AG08395 (cell line): ENCODE measurements around the gene SP2.

Experiments
- DNase-seq: peaks from one replicate; pipeline ENCODE4 v3.0.0; 2012; ENCODE audit warnings: mixed read lengths, low spot score

Gene SP2

GRCh38 chr17:47889734-47890529 is 6.1 kb upstream of the SP2 start:
- peak; percentile 75 for DNase-seq

DNA sequence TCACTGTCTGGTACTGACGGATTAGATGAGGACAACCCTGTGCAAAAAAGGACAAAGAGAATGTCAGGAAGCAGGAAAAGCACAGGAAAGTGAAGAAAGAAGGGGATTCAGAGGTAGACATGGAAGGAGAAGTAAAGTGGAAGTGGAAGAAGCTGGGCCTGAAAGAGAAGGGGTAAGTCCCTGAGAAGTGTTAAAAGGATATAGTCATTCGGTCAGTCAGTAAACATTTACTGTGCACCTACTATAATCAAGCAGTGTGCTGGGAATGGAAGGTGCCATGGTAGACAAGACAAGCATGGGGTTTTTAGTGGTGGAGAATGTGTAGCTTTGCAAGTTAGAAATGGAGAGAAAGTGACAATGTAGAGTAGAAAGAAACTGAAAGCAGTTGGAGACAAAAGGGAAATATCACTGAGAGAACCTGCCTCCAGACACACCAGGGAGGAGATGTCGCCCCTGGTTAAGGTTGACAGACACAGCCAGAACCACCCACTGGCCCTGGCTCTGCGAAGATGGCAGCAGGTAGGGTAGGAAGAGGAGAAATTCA is 4.4 kb upstream of the SP2 start:
- DNase-seq, result no peak

- DNase-seq, result no peak
These were observed 1.3 kb upstream of the SP2 start for GRCh38 chr17:47894498-47895346.

- peak; percentile 31 for DNase-seq
These were observed 635 bp upstream of the SP2 start for GRCh38 chr17:47895347-47895855.

DNA sequence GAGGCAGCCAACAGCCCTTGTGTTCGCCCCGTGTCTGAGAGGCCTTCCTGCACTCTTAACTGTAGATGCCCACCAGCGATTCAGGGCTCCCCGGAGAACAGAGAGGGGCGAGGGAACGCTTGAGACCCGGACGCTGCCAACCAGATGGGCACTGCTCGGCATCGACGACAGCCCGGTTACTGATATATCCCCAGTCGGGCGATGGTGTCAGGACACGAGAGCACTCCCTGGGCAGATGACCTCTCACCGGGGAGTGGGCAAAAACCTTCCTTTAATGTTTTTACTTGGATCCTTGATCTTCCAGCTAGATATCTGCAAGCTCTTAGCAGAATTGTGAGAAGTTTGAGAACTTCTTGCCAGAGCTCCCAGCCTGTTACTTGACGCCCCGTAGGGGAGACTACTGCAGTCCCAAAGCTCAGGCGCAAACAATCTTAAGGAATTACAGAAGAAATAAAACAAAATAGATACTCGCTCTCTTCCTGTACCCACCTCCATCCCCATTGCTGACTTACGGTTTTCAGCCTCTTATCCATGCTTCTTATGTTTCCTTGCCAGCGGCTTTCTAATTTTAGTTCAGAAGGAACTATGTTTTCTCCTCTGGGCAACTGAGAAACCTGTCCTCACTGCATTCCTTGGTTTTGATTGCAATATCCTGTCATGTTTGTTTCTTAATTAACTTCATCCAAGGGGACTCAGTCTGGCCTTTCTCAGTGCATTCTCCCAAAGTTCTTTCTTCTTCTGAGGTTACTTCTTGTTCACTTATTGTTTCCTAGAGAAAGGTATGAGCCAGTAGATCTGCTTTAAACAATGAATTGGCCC is 845 bp downstream of the SP2 start:
- no peak for DNase-seq

DNA sequence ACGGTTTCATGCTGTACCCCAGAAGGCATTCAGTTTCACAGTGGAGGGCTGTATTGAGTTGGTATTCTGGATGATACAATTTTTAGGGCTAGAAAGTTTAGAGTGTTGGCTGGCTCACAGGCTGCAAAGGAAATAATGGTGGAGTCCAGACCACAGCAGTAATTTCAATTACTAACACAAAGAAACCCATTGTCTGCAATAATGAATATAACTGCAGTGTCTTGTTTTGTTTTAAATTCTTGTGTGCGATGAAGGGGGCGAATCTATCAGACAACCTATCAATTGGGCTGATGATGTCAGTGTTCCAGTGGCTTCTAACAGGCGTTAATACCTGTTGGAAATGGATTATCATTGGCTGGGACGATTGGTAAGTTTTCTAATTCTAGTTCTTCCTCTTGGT is 1.5 kb downstream of the SP2 start:
- no peak for DNase-seq

DNA sequence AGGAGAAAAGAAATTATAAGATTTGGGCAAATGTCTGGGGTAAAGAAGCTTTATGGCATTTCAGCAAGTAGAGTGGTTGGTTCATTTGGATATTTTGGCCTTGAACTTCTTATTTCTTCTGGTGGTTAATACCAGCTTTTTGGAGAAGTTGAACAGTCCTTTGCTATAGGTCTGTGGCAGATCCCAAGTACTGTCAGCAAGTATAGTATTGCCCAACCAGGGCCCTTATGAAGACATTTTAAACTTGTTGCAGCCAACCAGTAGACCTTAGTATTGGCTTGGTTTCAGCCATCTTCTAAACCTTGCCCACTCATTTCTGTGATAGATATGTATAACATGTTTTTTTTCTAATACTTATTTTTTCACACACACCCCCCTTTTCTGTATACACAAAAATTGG is 2.2 kb downstream of the SP2 start:
- no peak for DNase-seq

DNA sequence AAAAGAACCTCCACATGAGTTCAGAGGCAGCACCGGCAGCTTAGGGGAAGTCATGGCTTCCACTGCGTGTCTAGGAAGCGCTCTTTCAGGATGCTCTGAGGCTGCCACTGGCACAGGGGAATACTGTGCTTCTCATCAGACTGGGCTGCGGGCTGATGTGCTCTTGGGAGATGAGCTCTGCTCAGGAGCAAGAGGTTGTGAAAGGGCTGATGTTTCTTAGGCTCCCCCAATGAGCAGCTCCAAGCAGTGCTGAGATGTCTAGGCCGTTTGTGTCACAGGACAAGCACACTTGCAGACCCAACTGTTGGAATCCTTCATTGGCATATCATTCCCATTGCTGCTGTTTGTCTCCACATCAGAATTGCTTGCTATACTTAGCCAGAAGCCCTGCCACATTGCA is 3.6 kb downstream of the SP2 start:
- DNase-seq, result no peak

DNA sequence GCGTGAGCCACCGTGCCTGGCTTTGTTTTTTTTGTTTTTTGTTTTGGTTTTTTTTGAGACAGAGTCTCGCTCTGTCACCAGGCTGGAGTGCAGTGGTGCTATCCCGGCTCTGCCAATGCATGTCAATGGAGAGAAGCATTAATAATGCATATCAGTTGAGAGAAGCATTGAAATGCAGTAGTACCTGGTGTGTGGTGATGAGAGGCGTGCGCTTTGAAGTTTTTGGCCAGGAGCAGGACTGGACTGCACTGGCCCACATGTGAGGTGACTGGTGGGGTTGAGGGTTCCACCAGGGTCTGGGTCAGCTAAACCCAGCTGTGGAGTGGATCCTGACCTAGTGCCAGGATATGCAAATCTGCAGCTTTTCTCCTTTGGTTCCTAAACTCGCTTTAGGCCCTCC is 5.4 kb downstream of the SP2 start:
- DNase-seq, result no peak

DNA sequence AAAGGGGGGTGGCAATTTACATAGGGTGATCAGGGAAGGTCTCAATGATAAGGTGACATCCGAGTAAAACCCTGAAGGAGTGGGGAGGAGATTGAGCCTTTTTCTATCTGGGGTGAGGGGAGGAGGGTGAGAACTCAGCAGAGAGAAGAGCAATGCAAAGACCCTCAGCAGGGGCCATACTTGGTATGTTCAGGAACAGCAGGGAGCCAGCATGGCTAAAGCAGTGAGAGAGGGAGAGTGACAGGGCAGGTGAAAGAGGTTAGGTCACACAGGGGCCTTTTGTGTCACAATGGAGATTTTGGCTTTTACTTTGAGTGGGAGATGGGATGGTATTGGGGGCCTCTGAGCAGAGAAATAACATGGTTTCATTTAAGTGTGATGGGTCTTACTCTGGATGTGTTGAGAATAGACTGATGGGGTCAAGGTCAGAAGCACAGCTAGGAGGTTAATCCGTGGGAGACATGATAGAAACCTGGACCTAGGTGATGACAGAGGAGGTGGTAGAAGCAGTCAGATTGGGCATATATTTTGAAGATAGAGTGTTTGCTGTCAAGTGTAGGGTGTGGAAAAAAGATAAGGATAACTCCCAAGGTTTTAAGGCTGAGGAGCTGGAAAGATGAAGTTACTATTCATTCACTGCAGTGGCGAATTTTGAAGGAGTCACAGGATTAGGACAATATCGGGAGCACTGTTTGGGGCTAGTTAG is 6.2 kb downstream of the SP2 start:
- DNase-seq, result no peak

DNA sequence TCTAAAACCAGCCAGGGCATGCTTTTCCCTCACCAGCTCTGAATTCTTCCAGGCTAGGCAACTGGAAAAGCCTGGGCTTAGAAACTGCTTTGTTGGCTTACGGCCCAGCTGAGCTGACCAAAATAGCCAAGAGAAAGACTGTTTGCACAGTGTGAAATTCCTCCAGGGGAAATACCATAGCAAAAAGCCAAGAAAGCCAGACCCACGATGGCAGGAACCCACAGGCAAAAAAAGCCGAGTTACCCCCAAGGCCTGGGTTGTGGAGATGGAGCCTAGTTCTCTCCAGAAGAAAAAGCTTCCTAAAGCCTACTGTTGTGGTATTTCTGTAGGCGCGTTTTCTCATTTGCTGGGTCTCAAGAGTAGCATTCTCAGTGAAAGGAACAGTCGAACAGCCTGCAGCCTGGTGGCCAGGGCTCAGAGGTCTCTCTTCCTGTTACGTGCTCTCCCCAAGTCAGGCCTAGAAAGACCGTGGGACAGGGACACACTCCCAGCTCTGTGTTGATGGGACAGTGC is 9.2 kb downstream of the SP2 start:
- peak; percentile 92 for DNase-seq

DNA sequence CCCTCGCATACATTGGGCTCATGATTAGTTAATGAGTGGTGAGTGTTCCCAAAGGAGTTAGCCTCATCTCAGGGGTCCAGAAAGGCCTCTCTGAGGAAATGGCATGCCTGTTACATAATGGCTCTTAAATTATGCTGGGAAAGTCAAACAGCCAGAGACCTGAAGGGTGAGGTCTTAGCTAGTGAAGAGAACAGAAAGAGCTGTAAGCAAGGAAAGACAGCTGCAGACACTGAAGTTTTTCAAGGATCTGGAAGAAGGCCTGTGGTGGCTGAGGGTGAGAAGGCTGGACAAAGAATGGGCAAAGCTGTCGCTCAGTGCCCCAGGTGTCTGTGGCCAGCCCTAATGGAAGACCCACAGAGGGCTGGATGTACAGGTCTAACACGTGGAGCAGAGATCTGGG is 10.4 kb downstream of the SP2 start:
- no peak for DNase-seq

DNA sequence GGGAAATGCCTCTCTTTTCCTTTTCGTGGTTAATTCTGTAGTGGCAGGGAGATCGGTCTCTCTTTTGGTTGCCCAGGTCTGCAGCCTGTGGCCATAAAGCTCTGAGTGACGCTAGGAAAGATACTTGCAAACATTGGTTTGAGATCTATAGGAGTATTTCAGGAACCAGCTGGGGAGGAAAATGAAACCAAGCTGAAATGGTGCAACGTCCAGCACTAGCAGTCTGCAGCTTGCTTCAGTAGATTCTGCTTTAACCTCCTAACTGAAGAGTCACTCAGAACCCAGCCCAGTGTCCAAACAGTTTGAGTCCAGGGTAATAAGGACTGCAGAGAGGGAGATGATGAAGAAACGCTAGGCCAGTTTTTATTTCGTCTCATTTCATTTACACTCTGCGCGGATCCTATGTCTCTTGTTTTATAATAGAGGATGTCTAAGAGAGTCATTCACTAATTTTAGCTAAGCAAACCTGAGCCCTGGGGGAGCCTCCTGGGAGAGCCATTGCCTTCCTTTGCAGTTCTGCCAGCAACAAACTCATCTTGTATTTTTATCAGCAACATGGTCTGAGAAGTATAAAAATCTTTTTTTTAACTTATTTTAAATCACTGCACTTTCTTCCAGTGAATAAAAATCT is 12.0 kb downstream of the SP2 start:
- DNase-seq, result no peak

DNA sequence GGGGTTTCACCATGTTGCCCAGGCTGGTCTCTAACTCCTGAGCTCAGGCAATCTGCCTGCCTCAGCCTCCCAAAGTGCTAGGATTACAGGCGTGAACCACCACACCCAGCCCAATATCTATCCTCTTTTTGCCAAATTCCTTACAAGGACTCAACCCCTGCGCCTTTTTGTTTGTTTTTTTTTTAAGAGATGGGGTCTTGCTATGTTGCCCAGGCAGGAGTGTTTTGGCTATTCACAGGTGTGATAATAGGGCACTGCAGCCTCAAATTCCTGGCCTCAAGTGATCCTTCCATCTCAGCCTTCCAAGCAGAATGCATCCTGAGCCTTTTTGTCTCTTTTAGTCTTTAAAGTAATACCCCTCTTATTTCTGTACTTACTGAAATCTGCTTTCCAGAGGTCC is 17.0 kb downstream of the SP2 start:
- DNase-seq, result no peak

DNA sequence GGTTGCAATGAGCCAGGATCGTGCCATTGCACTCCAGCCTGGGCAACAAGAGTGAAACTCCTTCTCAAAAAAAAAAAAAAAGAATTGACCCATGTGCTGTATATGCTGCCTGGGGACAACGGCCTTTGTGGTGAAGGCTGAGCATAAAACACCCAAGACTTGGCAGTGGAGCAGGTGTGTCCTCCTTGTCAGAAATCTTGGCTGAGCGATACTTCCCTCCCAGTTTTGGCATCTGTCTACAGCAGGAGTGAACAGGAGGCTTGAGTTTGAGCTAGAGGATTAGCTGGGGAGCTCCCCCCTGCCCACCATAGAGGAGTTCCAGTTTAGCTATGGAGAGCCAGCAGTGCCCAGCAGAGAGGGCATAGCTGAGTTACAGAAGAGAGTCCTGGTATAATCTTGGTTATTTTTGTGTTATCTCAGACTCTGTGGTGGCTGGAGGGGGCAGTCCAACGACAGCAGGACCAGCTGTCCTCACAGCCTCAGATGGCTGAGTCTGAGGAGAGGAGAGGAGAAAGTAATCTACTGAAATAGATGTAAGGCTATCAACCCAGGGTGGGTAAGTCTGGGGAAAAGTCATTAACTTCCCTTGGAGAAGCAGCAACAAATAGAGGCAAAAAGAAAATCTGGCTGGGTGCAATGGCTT is 18.4 kb downstream of the SP2 start:
- no peak for DNase-seq

DNA sequence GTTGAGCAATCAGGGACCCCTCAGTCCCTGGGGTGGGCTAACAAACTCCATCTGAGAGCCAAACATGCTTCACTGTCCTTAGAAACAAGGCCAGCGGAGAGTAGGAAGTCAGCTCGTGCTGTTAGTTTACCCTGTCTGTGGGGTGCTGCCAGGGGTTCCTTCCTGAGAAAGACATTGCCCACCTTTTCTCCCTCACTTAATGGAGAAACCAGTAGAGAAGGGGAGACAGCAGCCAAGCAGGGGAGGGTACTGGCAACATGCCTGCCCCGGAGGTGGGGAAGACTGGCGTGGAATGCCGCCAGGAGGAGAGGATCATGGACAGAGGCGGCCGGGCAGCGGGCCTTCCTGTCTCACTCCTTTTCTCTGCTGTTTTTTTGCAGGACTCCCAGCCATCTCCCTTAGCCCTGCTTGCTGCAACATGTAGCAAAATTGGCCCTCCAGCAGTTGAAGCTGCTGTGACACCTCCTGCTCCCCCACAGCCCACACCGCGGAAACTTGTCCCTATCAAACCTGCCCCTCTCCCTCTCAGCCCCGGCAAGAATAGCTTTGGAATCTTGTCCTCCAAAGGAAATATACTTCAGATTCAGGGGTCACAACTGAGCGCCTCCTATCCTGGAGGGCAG is 19.9 kb downstream of the SP2 start:
- DNase-seq, result no peak

GRCh38 chr17:47916489-47917208 is 20.6 kb downstream of the SP2 start:
- DNase-seq, result no peak

GRCh38 chr17:47917581-47917980 is 21.5 kb downstream of the SP2 start:
- no peak for DNase-seq

DNA sequence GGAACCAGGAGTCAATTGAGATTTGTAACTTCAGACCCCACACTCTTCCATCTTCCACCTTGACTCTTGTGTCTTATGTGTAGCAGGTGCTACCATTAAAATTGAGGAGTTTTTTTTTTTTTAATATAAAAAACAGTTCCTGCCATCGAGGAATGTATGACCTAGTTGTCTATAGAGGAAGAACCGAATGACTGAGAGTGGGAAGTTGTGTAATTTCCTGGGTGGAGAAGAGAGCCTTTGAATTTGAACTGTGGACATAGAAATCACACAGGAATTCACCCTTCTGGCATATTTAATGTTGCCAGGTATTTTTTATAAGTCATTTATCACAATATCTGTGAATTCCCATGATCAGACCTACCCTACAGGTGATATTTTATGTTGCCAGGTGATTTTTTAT is 22.0 kb downstream of the SP2 start:
- DNase-seq, result no peak
